DOHH2 (cell line): ENCODE data around the gene ATP2B2.
"Not testable (repeated sequence)": the region's sequence is repeated elsewhere in the genome, so short reads cannot be mapped to it uniquely, and the experiment has no call there.

ENCODE experiments used
- H3F3A ChIP-seq: fragments of 200-600 bp; sonication (generic), shearing (Covaris generic); 2 replicates; pipeline ENCODE4 v1.6.0; 2016; ENCODE audit warnings: antibody characterized with exemption, mild to moderate bottlenecking; ENCODE audit not compliant: control insufficient read depth, insufficient read depth
- H3K27ac ChIP-seq: fragments of 200-600 bp; sonication (generic); 2 replicates; pipeline ENCODE4 v1.5.1; 2014; ENCODE audit warnings: low read depth, mild to moderate bottlenecking, low read length, moderate library complexity
- H3K27me3 ChIP-seq: fragments of 200-600 bp; sonication (generic); 2 replicates; pipeline ENCODE4 v1.6.1; 2014; ENCODE audit warnings: mild to moderate bottlenecking, low read length, mixed read lengths; ENCODE audit not compliant: control insufficient read depth
- H3K36me3 ChIP-seq: fragments of 200-600 bp; sonication (generic); 2 replicates; pipeline ENCODE4 v1.6.1; 2014; ENCODE audit warnings: mild to moderate bottlenecking, low read length, moderate library complexity, mixed read lengths; ENCODE audit not compliant: control insufficient read depth
- H3K4me1 ChIP-seq: fragments of 200-600 bp; sonication (generic); 2 replicates; pipeline ENCODE4 v1.6.1; 2014; ENCODE audit warnings: mild to moderate bottlenecking, low read length, mixed read lengths; ENCODE audit not compliant: control insufficient read depth
- H3K4me2 ChIP-seq: fragments of 200-600 bp; sonication (generic); 2 replicates; pipeline ENCODE4 v1.6.0; 2014; ENCODE audit warnings: mild to moderate bottlenecking, low read length, moderate library complexity
- H3K4me3 ChIP-seq: fragments of 200-600 bp; sonication (generic); 2 replicates; pipeline ENCODE4 v1.5.1; 2014; ENCODE audit warnings: mild to moderate bottlenecking, low read length, mixed read lengths
- H3K79me2 ChIP-seq: fragments of 200-600 bp; sonication (generic); 2 replicates; pipeline ENCODE4 v1.6.1; 2014; ENCODE audit warnings: mild to moderate bottlenecking, low read length, mixed read lengths; ENCODE audit not compliant: control insufficient read depth
- H3K9me2 ChIP-seq: fragments of 200-600 bp; sonication (generic); replicated peaks from 2 replicates; pipeline ENCODE4 v1.6.1; 2014; ENCODE audit warnings: mild to moderate bottlenecking, low read length, mixed read lengths; ENCODE audit not compliant: control insufficient read depth
- H3K9me3 ChIP-seq: fragments of 200-600 bp; sonication (generic); 2 replicates; pipeline ENCODE4 v1.6.1; 2014; ENCODE audit warnings: antibody characterized with exemption, low read length, mixed read lengths; ENCODE audit not compliant: control insufficient read depth, insufficient read depth
- H4K20me1 ChIP-seq: fragments of 200-600 bp; sonication (generic); 2 replicates; pipeline ENCODE4 v1.6.0; 2014; ENCODE audit warnings: low read depth, mild to moderate bottlenecking, antibody characterized with exemption, low read length, moderate library complexity; ENCODE audit not compliant: control insufficient read depth, insufficient read depth
- EZH2phosphoT487 ChIP-seq: fragments of 200-600 bp; sonication (generic); IDR thresholded peaks from 2 replicates; pipeline ENCODE4 v1.6.1; 2017; ENCODE audit warnings: borderline replicate concordance, mild to moderate bottlenecking, antibody characterized with exemption, low read length, moderate library complexity, mixed read lengths
- TF ChIP-seq, protein P1 (sequence below): fragments of 200-600 bp; sonication (generic); IDR thresholded peaks from one replicate; pipeline ENCODE4 v1.5.1; 2014; ENCODE audit warnings: antibody characterized with exemption, mild to moderate bottlenecking, low read depth, low read length; ENCODE audit not compliant: poor library complexity, severe bottlenecking

Gene ATP2B2

DNA sequence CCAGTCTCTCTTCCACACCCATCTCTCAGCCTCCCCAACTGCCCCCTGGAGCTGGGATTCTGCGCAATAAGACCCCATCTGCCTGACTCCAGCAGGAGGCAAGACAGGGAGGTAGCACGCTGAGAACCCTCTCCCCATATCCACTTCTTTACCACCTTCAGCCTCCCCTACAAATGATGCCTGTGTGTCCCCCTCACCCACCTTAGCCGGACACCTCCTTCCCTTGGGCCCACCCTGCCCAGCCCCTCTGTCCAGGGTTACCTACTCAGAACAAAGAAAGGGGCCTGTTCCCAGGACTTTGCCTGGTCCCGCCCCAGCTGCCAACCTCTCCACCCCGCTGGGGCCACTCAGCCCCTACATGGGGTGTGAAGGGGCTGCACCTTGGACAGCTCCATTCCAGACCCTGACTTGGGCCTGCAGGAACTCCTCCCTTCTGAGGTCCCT, 40.8 kb upstream of the ATP2B2 start:
- Histone ChIP-seq H3K9me3 (peaks cover 4% of the 10 kb centered on the region; the same call in 1 of the 2 replicates), H3K27me3 (peaks cover 9% of the 10 kb centered on the region), H3K27ac (no peak overlapping the region), H3K4me1 (no peaks in the 10 kb centered on the region), H4K20me1 (no peaks in the 10 kb centered on the region), H3F3A (no peaks in the 10 kb centered on the region), H3K9me2 (no peaks in the 10 kb centered on the region), H3K4me3 (no peak overlapping the region), H3K4me2 (no peak overlapping the region), H3K79me2 (no peaks in the 10 kb centered on the region), H3K36me3 (no peaks in the 10 kb centered on the region)
- no peak for TF ChIP-seq EZH2phosphoT487
- TF ChIP-seq, protein P1, sequence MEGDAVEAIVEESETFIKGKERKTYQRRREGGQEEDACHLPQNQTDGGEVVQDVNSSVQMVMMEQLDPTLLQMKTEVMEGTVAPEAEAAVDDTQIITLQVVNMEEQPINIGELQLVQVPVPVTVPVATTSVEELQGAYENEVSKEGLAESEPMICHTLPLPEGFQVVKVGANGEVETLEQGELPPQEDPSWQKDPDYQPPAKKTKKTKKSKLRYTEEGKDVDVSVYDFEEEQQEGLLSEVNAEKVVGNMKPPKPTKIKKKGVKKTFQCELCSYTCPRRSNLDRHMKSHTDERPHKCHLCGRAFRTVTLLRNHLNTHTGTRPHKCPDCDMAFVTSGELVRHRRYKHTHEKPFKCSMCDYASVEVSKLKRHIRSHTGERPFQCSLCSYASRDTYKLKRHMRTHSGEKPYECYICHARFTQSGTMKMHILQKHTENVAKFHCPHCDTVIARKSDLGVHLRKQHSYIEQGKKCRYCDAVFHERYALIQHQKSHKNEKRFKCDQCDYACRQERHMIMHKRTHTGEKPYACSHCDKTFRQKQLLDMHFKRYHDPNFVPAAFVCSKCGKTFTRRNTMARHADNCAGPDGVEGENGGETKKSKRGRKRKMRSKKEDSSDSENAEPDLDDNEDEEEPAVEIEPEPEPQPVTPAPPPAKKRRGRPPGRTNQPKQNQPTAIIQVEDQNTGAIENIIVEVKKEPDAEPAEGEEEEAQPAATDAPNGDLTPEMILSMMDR: no peak

DNA sequence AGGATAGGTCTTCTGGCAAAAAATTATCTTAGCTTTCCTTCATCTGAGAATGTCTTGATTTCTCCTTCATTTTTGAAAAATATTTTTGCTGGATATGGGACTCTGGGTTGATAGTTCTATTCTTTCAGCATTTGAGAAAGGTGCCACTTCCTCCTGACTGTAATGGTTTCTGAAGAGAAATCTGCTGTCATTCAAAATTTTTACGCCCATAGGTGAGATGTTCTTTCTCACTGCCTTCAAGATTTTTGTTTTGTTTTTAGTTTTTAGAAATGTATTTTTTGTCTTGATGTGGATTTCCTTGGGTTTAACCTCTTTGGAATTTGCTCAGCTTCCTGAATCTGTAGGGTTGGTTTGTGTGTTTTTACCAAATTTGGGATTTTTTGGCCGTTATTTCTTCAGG, 37.1 kb upstream of the ATP2B2 start:
- Histone ChIP-seq H3K9me3 (peaks cover 4% of the 10 kb centered on the region; the same call in 1 of the 2 replicates), H3K36me3 (no peaks in the 10 kb centered on the region), H3K79me2 (no peaks in the 10 kb centered on the region), H3F3A (no peaks in the 10 kb centered on the region), H3K4me1 (no peaks in the 10 kb centered on the region), H3K27me3 (no peaks in the 10 kb centered on the region), H3K9me2 (no peaks in the 10 kb centered on the region), H3K4me2 (no peak overlapping the region), H4K20me1 (no peaks in the 10 kb centered on the region), H3K27ac (no peak overlapping the region), H3K4me3 (no peak overlapping the region)
- TF ChIP-seq, protein P1: no peak
- TF ChIP-seq EZH2phosphoT487: no peak

DNA sequence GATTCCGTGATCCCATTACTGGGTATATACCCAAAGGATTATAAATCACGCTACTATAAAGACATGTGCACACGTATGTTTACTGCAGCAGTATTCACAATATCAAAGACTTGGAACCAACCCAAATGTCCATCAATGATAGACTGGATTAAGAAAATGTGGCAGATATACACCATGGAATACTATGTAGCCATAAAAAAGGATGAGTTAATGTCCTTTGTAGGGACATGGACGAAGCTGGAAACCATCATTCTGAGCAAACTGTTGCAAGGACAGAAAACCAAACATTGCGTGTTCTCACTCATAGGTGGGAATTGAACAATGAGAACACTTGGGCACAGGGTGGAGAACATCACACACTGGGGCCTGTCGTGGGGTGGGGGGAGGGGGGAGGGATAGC, 35.0 kb upstream of the ATP2B2 start:
- not testable (repeated sequence) for H3K4me3 ChIP-seq, H3K27me3 ChIP-seq, H3K4me2 ChIP-seq, H3K4me1 ChIP-seq, H3K27ac ChIP-seq, H3K36me3 ChIP-seq, H4K20me1 ChIP-seq, H3K9me3 ChIP-seq, H3K79me2 ChIP-seq, H3K9me2 ChIP-seq, H3F3A ChIP-seq

DNA sequence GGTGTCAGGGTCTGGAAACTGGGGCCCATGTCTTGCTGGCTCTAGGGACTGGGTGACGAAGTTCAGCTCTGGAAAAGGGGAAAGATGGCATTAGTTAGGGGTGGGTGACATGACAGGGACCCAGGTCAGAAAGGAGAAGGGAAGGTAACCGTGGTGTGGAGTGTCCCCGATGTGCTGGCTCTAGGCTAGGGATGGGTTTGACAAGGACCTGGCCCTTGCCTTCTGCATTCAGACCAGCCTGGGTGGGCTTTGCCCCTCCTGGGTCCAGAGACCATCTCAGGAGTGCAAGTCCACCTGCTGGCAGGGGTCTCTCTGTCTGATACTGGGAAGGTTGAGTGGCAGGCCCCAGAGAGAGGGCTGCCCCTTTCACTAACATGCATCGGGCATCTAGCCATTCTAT, 28.7 kb upstream of the ATP2B2 start:
- H3F3A ChIP-seq: no peaks in the 10 kb centered on the region
- H3K9me3 ChIP-seq: no peaks in the 10 kb centered on the region
- H4K20me1 ChIP-seq: no peaks in the 10 kb centered on the region
- no peak overlapping the region for H3K4me3 ChIP-seq
- H3K36me3 ChIP-seq: no peaks in the 10 kb centered on the region
- no peaks in the 10 kb centered on the region for H3K9me2 ChIP-seq
- TF ChIP-seq EZH2phosphoT487: no peak
- TF ChIP-seq, protein P1: no peak
- H3K79me2 ChIP-seq: no peaks in the 10 kb centered on the region
- no peak overlapping the region for H3K4me2 ChIP-seq
- no peaks in the 10 kb centered on the region for H3K4me1 ChIP-seq
- H3K27me3 ChIP-seq: no peaks in the 10 kb centered on the region
- H3K27ac ChIP-seq: no peak overlapping the region
